Measurements from ENCODE around the gene ARHGAP9.

Gene ARHGAP9

GRCh38 chr12:57527184-57527583 is 47.5 kb upstream of the ARHGAP9 start:
- Histone ChIP-seq H3K27me3 (replicated peaks; ENCODE audit: insufficient read depth, low read length) (no peaks in the 10 kb centered on the region), H3K9ac (ENCODE audit: low read length) (no peak overlapping the region), H3K27ac (ENCODE audit: low read length) (no peak overlapping the region)

GRCh38 chr12:57526477-57527126 is 46.9 kb upstream of the ARHGAP9 start:
- Histone ChIP-seq H3K9ac (ENCODE audit: low read length) (no peak overlapping the region), H3K27ac (ENCODE audit: low read length) (no peak overlapping the region), H3K79me2 (ENCODE audit: low read length) (peaks cover 34% of the 10 kb centered on the region)

More at GRCh38 chr12:57527184-57527583, 47.5 kb upstream of the ARHGAP9 start:
- DNase-seq: no peak
- H3K9me3 ChIP-seq (replicated peaks; ENCODE audit: insufficient read depth, low read length): no peaks in the 10 kb centered on the region
- H3K4me2 ChIP-seq (ENCODE audit: low read depth, low read length): no peak overlapping the region
- no peak overlapping the region for H3K4me3 ChIP-seq (ENCODE audit: low read length)
- H3K4me1 ChIP-seq (ENCODE audit: low read length): 0 out of 2 replicates have a peak, but pooled peaks cover 4% of the 10 kb centered on the region
- H4K20me1 ChIP-seq (ENCODE audit: insufficient read depth, low read length): no peaks in the 10 kb centered on the region
- H3F3A ChIP-seq (ENCODE audit: insufficient read depth, low read length): peaks cover 6% of the 10 kb centered on the region
- H3K9me2 ChIP-seq (replicated peaks; ENCODE audit: insufficient read depth, low read length): no peaks in the 10 kb centered on the region
- peaks cover 34% of the 10 kb centered on the region for H3K79me2 ChIP-seq (ENCODE audit: low read length)
- TF ChIP-seq EZH2phosphoT487 (IDR thresholded peaks at IDR 0.05; ENCODE audit: low read length) (no peak), EZH2 (optimal IDR thresholded peaks at IDR 0.05; ENCODE audit: low read depth, low read length) (no peak), CTCF (IDR thresholded peaks at IDR 0.05; ENCODE audit: low read length) (no peak)
- H3K36me3 ChIP-seq (replicated peaks; ENCODE audit: insufficient read depth, low read length): peaks cover 5% of the 10 kb centered on the region; the same call in 1 of the 2 replicates
- no peak overlapping the region for H2AFZ ChIP-seq (ENCODE audit: low read length)

GRCh38 chr12:57525615-57526383 is 46.1 kb upstream of the ARHGAP9 start:
- H3K79me2 ChIP-seq (ENCODE audit: low read length): peaks cover 34% of the 10 kb centered on the region

More at GRCh38 chr12:57526477-57527126, 46.9 kb upstream of the ARHGAP9 start:
- Histone ChIP-seq H3F3A (ENCODE audit: insufficient read depth, low read length) (peaks cover 12% of the 10 kb centered on the region), H4K20me1 (ENCODE audit: insufficient read depth, low read length) (no peaks in the 10 kb centered on the region), H3K4me2 (ENCODE audit: low read depth, low read length) (no peak overlapping the region), H3K4me3 (ENCODE audit: low read length) (no peak overlapping the region), H3K4me1 (ENCODE audit: low read length) (peaks cover 9% of the 10 kb centered on the region), H3K9me3 (replicated peaks; ENCODE audit: insufficient read depth, low read length) (no peaks in the 10 kb centered on the region), H3K27me3 (replicated peaks; ENCODE audit: insufficient read depth, low read length) (no peaks in the 10 kb centered on the region), H2AFZ (ENCODE audit: low read length) (no peak overlapping the region), H3K9me2 (replicated peaks; ENCODE audit: insufficient read depth, low read length) (no peaks in the 10 kb centered on the region), H3K36me3 (replicated peaks; ENCODE audit: insufficient read depth, low read length) (peaks cover 4% of the 10 kb centered on the region; the same call in 1 of the 2 replicates)
- no peak for DNase-seq
- TF ChIP-seq EZH2phosphoT487 (IDR thresholded peaks at IDR 0.05; ENCODE audit: low read length) (no peak), CTCF (IDR thresholded peaks at IDR 0.05; ENCODE audit: low read length) (no peak), EZH2 (optimal IDR thresholded peaks at IDR 0.05; ENCODE audit: low read depth, low read length) (no peak)

More at GRCh38 chr12:57525615-57526383, 46.1 kb upstream of the ARHGAP9 start:
- Histone ChIP-seq H3K4me3 (ENCODE audit: low read length) (no peak overlapping the region), H3K27me3 (replicated peaks; ENCODE audit: insufficient read depth, low read length) (no peaks in the 10 kb centered on the region), H3K4me1 (ENCODE audit: low read length) (peaks cover 14% of the 10 kb centered on the region), H3K9me3 (replicated peaks; ENCODE audit: insufficient read depth, low read length) (no peaks in the 10 kb centered on the region), H3K4me2 (ENCODE audit: low read depth, low read length) (no peak overlapping the region), H2AFZ (ENCODE audit: low read length) (no peak overlapping the region), H3K27ac (ENCODE audit: low read length) (no peak overlapping the region), H4K20me1 (ENCODE audit: insufficient read depth, low read length) (no peaks in the 10 kb centered on the region), H3F3A (ENCODE audit: insufficient read depth, low read length) (peaks cover 20% of the 10 kb centered on the region), H3K36me3 (replicated peaks; ENCODE audit: insufficient read depth, low read length) (peaks cover 4% of the 10 kb centered on the region; the same call in 1 of the 2 replicates), H3K9me2 (replicated peaks; ENCODE audit: insufficient read depth, low read length) (no peaks in the 10 kb centered on the region), H3K9ac (ENCODE audit: low read length) (no peak overlapping the region)
- no peak for DNase-seq
- TF ChIP-seq EZH2 (optimal IDR thresholded peaks at IDR 0.05; ENCODE audit: low read depth, low read length): no peak
- no peak for TF ChIP-seq EZH2phosphoT487 (IDR thresholded peaks at IDR 0.05; ENCODE audit: low read length)
- TF ChIP-seq CTCF (IDR thresholded peaks at IDR 0.05; ENCODE audit: low read length): no peak

Data from MM.1S (cell line).